NCI-H1694 (cell line): ENCODE results near the gene SPATA31A5.
"Not testable (repeated sequence)": the region's sequence is repeated elsewhere in the genome, so short reads cannot be mapped to it uniquely, and the experiment has no call there.

Experiments
- DNase-seq: peaks from one replicate; lab custom pipeline; 2025; lab: John Stamatoyannopoulos, UW

The SPATA31A5 gene

DNA sequence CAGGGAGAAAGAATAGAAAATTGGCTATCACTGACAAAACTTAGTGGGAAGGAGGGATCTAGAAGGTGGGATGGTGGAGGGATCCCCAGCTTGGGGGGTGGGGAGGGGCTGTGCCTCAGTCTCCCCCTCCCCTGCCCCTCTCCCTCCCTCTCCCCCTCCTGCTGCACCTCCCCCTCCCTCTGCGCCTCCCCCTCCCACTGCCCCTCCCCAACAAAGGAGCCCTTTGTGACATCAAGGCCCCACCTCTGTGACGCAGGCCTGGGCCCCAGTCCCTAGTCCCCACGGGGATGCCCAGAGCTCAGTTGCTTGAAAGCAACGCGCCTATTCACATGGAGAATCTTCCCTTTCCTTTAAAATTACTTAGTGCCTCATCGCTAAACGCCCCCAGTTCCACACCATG is at the start of gene SPATA31A5:
Gene SPATA31A5, plus strand, starts transcription at position 301 of the 400 bp plus-strand sequence. Its CDS starts 29 bp downstream, at position 330.
- not testable (repeated sequence) for DNase-seq

DNA sequence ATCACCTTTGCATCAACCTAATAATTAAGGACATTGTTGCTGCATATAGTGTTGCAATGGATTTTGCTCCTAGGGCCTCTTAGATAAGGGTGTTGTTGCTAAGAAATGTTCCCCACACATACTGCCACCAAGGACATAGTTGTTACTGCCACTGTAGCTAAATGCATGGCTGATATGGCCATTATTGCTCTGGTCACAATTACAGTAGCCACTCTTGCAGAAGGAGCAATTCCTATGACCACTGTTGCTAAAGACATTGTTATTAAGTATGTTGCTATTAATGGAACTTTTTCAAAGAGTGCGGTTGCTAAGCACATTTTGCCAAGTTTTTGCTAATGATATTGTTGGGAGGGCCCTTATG is 48.8 kb downstream of the SPATA31A5 start:
- not testable (repeated sequence) for DNase-seq

DNA sequence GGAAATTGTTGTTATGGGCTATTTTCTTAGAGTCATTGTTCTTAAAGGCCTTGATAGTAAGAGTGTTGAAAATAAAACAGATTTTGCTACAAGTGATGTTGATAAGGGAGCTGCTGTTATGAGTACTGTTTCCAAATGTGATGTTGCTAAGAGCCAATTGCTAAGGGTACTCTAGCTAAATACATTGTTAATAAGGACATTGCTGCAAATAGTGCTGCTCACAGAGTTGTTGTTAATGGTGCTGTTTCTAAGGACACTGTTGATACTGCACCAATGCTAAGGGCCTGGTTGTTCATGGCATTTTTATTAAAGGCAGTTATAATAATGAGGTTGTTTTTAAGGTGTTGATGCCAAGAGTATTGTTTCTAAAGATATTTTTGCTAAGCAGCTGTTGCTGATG is 52.2 kb downstream of the SPATA31A5 start:
- DNase-seq, result not testable (repeated sequence)
